GM12864 (cell line): ENCODE data around the gene LRRC4C.

Source experiments
- DNase-seq: peaks from one replicate; pipeline ENCODE4 v3.0.0-alpha.2; 2011; ENCODE audit warnings: low read depth
- H3K4me3 ChIP-seq: 2 replicates; pipeline ENCODE4 v1.5.1; 2011; ENCODE audit warnings: mild to moderate bottlenecking, low read depth, low read length, control low read depth
- TF ChIP-seq, protein P1 (sequence below): IDR thresholded peaks from 2 replicates; pipeline ENCODE4 v1.5.1; 2011; ENCODE audit warnings: low read depth, mild to moderate bottlenecking, moderate library complexity, low read length, control low read depth, inconsistent platforms; ENCODE audit errors: missing control alignments

The LRRC4C gene

DNA sequence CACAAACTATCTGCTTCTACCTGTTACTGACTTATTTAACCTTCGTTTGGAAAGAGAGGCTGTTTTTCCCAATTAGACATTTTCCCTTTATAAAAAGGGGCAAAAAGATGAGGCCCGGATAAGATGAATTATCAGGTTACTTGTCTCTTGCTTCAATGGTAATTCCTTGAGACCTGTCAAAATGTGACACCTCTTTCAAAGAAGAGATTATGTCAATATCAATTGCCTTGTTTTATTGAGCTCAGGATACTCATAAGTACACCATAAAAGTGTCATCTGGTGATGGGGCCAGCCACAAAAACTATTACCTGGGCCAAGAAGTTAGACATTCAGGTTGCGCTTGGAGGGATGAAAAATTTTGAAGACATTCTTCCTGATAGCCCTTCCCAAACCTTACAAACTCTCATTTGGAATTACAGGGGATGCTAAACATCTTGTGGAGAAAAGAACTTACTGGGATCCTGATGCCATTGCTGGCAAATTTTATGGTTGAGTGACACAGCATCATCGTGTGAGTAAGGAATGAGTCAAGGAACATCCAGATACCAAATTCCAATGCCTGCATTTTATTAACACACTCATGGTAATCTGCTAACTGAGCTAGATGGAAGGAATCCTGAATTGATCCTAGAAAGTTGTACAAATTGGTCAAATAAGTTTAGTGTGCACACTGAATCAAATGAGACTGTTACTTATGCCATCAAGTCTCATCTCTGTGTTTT lies 1071.2 kb downstream of the LRRC4C start:
- no peak overlapping the region for H3K4me3 ChIP-seq
- no peak for DNase-seq
- TF ChIP-seq, protein P1, sequence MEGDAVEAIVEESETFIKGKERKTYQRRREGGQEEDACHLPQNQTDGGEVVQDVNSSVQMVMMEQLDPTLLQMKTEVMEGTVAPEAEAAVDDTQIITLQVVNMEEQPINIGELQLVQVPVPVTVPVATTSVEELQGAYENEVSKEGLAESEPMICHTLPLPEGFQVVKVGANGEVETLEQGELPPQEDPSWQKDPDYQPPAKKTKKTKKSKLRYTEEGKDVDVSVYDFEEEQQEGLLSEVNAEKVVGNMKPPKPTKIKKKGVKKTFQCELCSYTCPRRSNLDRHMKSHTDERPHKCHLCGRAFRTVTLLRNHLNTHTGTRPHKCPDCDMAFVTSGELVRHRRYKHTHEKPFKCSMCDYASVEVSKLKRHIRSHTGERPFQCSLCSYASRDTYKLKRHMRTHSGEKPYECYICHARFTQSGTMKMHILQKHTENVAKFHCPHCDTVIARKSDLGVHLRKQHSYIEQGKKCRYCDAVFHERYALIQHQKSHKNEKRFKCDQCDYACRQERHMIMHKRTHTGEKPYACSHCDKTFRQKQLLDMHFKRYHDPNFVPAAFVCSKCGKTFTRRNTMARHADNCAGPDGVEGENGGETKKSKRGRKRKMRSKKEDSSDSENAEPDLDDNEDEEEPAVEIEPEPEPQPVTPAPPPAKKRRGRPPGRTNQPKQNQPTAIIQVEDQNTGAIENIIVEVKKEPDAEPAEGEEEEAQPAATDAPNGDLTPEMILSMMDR: no peak

GRCh38 chr11:40387240-40387980 lies 1072.0 kb downstream of the LRRC4C start:
- no peak for DNase-seq
- H3K4me3 ChIP-seq: no peak overlapping the region
- TF ChIP-seq, protein P1: no peak

GRCh38 chr11:40384991-40385390 lies 1074.5 kb downstream of the LRRC4C start:
- no peak overlapping the region for H3K4me3 ChIP-seq
- no peak for DNase-seq
- TF ChIP-seq, protein P1: no peak

GRCh38 chr11:40381481-40381880 lies 1078.0 kb downstream of the LRRC4C start:
- no peak overlapping the region for H3K4me3 ChIP-seq
- no peak for DNase-seq
- TF ChIP-seq, protein P1: no peak

- no peak for DNase-seq
- TF ChIP-seq, protein P1: no peak
- no peak overlapping the region for H3K4me3 ChIP-seq
Measured at GRCh38 chr11:40380835-40381234, 1078.6 kb downstream of the LRRC4C start.

DNA sequence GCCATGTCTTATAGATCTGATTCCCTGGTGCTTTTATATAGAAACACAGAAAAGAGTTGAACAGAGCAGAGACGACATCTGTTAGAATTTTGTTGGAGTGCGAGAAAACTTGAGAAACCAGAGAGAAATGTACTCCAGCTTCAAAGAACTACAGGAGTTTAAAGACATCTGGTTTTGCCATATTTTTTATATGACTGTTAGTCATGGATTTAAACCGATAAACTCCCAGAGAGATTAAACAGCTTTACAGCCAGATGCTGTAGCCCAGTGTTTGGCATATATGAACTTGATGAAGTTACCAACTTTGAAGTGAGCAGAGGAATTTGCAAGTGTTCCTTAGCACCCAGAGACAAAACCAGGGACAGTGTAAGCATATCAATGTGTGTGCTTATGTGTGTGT lies 1083.1 kb downstream of the LRRC4C start:
- no peak overlapping the region for H3K4me3 ChIP-seq
- TF ChIP-seq, protein P1: no peak
- DNase-seq: no peak
